GM21529 (cell line): ENCODE data around the gene MBD3L5.
"Not testable (repeated sequence)": the region's sequence is repeated elsewhere in the genome, so short reads cannot be mapped to it uniquely, and the experiment has no call there.

Experiments
- ATAC-seq: cut with Tn5 transposase; IDR thresholded peaks from one replicate; pipeline ENCODE4 v1.9.1; 2021; ENCODE audit not compliant: unreplicated experiment

Gene MBD3L5

DNA sequence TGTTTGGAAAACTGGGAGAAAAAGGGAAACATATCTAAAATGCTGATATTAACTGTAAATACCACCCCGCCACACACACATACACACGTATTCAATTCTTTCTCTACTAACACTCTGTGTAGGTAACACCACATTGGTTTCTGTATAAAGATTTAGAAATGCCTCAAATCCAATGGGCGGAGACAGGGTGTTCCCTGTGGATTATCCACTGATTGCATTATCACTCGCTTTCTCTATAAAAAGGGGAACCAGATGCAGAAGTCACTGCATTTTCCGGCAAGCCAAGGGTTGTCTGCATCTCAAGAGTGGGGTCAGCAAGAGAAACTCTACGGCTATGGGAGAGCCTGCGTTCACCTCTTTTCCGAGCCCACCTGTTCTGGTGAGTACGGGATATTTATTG lies at the start of gene MBD3L5:
Gene MBD3L5, plus strand, starts transcription at position 301 of the 400 bp plus-strand sequence. Its CDS starts 34 bp downstream, at position 335.
- ATAC-seq, result not testable (repeated sequence)

- ATAC-seq, result no peak
Observed at GRCh38 chr19:6983448-6983847, 46.9 kb upstream of the MBD3L5 start.

DNA sequence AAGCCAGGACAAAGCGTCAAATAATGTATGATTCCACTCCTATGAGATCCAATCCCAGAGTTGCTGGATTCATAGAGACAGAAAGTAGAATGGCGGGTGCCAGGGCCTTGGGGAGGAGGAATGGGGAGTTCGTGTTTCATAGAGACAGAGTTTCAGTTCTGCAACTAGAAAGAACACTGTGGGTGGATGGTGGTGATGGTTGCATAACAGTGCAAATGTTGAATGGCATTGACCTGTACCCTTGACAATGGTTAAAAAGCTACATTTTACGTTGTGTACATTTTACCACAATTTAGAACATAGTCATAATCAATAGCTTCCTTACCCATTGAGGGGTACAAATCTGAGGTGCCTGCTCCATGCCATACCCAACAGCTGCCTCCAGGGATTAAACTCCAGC lies 42.5 kb upstream of the MBD3L5 start:
- no peak for ATAC-seq

DNA sequence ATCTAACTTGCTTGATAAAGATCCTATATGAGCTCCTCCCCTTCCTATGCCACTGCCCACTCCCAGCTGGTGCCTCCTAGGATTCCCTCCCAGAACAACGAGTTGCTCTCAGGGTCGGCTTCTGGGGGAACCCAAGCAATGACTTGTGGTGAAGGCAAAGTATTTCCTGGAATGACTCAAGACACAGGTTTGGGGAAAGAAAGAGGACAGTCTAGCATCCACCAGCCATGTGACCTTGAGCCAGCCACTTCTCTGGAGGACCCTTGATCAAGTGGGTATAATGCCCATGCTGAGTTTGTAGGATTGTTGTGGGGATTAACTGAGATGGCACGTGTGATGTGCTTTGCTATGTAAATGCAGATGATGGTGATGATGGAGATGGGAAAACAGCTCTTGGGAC lies 42.1 kb upstream of the MBD3L5 start:
- no peak for ATAC-seq

- ATAC-seq, result no peak
Observed at GRCh38 chr19:6995054-6995453, 35.3 kb upstream of the MBD3L5 start.

GRCh38 chr19:6996810-6997209 lies 33.6 kb upstream of the MBD3L5 start:
- no peak for ATAC-seq

GRCh38 chr19:6997679-6998445 lies 32.5 kb upstream of the MBD3L5 start:
- no peak for ATAC-seq

DNA sequence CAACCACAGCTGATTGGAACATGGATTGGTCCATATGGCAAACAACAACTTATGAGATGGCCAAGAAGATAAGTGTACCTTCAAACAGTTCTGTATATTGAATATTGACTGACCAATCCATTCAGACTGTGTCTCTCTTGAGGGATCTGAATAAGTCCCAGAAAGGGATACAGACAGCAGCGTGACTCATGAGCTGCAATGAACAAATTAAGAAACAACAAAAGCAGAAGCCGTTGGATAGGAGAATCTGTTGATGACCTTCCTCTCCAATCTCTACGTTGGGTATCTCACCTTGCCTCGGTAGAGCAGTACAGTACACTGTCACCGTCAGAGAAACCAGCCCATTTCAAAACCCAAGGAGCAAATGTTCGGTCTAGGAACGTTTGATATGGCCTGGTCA lies 30.4 kb upstream of the MBD3L5 start:
- no peak for ATAC-seq

GRCh38 chr19:7000333-7000732 lies 30.0 kb upstream of the MBD3L5 start:
- no peak for ATAC-seq

DNA sequence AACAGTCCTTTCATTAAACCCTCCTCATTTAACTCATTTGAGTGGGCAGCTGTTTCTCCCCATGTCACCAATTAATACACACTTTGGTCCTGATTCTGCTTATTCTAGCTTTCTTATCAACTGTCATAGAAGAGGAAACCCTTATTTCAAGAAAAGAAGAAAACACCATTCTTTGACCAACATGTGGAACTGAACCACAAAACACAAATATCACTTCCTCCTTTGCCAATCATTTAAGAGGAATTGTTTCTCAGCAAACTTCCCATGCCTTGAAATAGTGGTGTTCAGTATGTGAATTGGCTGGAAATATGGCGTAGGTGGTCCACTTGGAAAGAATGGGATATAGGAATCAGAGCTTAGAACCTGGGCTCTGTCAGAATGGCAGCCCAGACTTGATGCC lies 29.6 kb upstream of the MBD3L5 start:
- ATAC-seq, result no peak

GRCh38 chr19:7004313-7004931 lies 26.0 kb upstream of the MBD3L5 start:
- ATAC-seq, result no peak

- no peak for ATAC-seq
Observed at GRCh38 chr19:7006135-7006704, 24.2 kb upstream of the MBD3L5 start.

DNA sequence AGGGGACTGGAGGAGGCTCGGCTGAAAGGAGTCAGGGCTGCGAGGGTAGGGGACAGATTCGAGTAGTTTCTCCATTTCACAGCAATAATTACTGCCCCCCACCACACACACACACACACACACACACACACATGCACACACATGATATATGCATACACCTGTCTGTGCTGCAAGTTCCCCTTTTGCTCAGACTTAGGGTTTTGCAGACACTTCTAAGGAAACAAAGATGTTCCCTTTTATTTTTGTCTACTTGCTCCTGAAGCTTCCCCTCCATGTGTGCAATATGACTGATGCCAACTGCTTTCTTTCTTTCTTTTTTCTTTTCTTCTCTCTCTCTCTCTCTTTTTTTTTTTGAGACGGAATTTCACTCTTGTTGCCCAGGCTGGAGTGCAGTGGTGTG lies 22.5 kb upstream of the MBD3L5 start:
- ATAC-seq, result no peak

DNA sequence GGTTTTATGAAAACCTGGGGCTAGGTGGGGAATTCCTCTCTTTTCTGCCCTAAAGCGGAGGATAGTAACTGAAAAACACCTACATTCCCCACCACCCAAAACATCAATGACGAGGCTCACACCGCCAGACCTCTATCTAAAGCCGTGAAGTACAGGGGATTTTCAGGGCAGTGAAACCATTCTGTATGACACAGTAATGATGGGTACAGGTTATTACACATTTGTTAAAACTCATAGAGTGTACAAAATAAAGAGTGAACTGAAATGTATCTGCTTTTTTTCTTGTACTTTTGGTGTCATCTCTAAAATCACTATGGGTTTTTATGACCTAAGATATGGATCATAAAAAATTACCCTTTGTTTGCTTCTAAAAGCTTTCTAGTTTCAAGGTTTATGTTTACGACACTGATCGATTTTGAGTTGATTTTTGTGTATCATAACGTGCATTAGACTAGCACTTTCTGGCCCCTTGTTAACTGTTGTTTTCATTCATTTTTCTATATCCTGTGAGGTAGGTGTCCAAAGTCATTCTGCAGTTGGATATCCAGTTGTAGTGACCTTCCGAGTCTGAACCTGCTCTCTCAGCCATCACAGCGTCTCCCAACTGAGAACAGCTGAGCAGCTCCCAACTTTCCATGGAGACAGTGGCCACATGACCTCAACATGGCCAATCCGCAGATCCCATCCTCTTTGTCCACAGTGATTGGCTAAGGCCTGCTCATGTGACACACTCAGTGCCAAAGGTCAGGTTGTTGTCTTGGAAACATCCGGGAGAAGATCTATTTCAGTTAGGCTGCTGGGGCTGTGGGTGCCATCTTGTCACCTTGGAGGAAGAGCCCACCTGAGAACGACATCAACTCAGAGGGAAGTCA lies 19.4 kb upstream of the MBD3L5 start:
- no peak for ATAC-seq

GRCh38 chr19:7013678-7014077 lies 16.7 kb upstream of the MBD3L5 start:
- no peak for ATAC-seq

GRCh38 chr19:7018828-7019227 lies 11.6 kb upstream of the MBD3L5 start:
- ATAC-seq, result no peak

DNA sequence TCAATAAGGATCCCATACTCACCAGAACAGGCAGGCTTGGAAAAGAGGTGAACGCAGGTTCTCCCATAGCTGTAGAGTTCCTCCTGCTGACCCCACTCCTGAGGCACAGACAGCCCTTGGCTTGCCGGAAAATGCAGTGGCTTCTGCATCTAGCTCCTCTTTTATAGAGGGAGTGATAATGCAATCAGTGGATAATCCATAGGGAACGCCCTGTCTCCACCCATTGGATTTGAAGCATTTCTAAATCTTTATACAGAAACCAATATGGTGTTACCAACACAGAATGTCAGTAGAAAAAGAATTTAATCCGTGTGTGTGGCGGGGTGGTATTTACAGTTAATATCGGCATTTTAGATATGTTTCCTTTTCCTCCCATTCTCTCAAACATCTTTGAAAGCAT lies 9.0 kb upstream of the MBD3L5 start, which contains the start of gene MBD3L2B:
Gene MBD3L2B, minus strand, starts transcription at position 101 of the 400 bp plus-strand sequence. Its CDS starts 34 bp downstream, at position 67.
- not testable (repeated sequence) for ATAC-seq

GRCh38 chr19:7028790-7029189 lies 1.6 kb upstream of the MBD3L5 start:
- not testable (repeated sequence) for ATAC-seq

DNA sequence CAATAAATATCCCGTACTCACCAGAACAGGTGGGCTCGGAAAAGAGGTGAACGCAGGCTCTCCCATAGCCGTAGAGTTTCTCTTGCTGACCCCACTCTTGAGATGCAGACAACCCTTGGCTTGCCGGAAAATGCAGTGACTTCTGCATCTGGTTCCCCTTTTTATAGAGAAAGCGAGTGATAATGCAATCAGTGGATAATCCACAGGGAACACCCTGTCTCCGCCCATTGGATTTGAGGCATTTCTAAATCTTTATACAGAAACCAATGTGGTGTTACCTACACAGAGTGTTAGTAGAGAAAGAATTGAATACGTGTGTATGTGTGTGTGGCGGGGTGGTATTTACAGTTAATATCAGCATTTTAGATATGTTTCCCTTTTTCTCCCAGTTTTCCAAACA lies 9.7 kb downstream of the MBD3L5 start, which contains the start of gene MBD3L4:
Gene MBD3L4, minus strand, starts transcription at position 101 of the 400 bp plus-strand sequence. Its CDS starts 35 bp downstream, at position 66.
- ATAC-seq, result not testable (repeated sequence)

- not testable (repeated sequence) for ATAC-seq
Observed at GRCh38 chr19:7041563-7041962, 11.2 kb downstream of the MBD3L5 start.

DNA sequence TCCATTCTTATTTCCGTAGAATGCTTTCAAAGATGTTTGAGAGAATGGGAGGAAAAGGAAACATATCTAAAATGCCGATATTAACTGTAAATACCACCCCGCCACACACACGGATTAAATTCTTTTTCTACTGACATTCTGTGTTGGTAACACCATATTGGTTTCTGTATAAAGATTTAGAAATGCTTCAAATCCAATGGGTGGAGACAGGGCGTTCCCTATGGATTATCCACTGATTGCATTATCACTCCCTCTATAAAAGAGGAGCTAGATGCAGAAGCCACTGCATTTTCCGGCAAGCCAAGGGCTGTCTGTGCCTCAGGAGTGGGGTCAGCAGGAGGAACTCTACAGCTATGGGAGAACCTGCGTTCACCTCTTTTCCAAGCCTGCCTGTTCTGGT lies 18.6 kb downstream of the MBD3L5 start, which contains the start of gene MBD3L2:
Gene MBD3L2, plus strand, starts transcription at position 301 of the 400 bp plus-strand sequence. Its CDS starts 53 bp downstream, at position 354.
- not testable (repeated sequence) for ATAC-seq
